ENCODE measurements around the gene IFIT3. TPM values are rescaled to one million over a fixed set of nuclear protein-coding genes. Genes with fewer than 3 reads are reported as not detected.

IFIT3 gene
- total RNA-seq, 1 experiment from 2014 or later, result 1.5 TPM

DNA sequence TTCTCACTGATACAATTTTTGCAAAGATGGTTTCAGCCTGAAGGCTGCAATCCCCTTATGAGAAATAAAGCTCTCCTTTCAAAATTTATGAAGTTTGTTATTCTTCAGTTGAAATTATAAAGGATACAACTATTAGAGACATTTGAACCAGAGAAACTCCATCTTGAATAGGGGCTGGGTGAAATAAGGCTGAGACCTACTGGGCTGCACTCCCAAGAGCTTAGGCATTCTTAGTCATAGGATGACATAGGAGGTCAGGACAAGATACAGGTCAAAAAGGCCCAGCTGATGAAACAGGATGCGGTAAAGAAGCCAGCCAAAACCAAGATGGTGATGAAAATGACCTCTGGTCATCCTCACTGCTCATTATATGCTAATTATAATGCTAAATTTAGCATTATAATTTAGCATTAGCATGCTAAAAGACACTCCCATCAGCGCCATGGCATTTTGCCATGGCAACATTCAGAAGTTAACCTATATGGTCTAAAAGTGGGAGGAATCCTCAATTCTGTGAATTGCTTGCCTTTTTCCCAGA is 27.7 kb downstream of the IFIT3 start:
- DNase-seq, result no peak
- ChIA-PET POLR2A (no interaction called here), CTCF (interaction anchor here (1.0 kb wide), 1 partner anchor 38 kb away, joined by 3 read pairs; no protein-coding TSS in a partner anchor)
- Mint-ChIP-seq H3K27me3 (ENCODE audit: insufficient read depth, unreplicated experiment) (no peaks in the 10 kb centered on the region), H3K9me3 (ENCODE audit: unreplicated experiment) (peaks cover 9% of the 10 kb centered on the region), H3K36me3 (ENCODE audit: insufficient read depth, unreplicated experiment) (peaks cover 18% of the 10 kb centered on the region), H3K4me1 (ENCODE audit: low read depth, unreplicated experiment) (peaks cover 18% of the 10 kb centered on the region), H3K4me3 (ENCODE audit: unreplicated experiment) (no peak overlapping the region), H3K27ac (ENCODE audit: unreplicated experiment) (no peak overlapping the region)
- no TSS peak for BruUV-seq (replicated peaks)
- TF ChIP-seq, protein P1, sequence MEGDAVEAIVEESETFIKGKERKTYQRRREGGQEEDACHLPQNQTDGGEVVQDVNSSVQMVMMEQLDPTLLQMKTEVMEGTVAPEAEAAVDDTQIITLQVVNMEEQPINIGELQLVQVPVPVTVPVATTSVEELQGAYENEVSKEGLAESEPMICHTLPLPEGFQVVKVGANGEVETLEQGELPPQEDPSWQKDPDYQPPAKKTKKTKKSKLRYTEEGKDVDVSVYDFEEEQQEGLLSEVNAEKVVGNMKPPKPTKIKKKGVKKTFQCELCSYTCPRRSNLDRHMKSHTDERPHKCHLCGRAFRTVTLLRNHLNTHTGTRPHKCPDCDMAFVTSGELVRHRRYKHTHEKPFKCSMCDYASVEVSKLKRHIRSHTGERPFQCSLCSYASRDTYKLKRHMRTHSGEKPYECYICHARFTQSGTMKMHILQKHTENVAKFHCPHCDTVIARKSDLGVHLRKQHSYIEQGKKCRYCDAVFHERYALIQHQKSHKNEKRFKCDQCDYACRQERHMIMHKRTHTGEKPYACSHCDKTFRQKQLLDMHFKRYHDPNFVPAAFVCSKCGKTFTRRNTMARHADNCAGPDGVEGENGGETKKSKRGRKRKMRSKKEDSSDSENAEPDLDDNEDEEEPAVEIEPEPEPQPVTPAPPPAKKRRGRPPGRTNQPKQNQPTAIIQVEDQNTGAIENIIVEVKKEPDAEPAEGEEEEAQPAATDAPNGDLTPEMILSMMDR (IDR thresholded peaks at IDR 0.05; ENCODE audit: insufficient read depth in 1 of 2, low read depth in 1 of 2, low read length in 1 of 2, severe bottlenecking in 1 of 2, unreplicated experiment in 1 of 2), result no peak
- H3K4me1 ChIP-seq, result peaks cover 30% of the 10 kb centered on the region
- H3K9me3 ChIP-seq, result no peaks in the 10 kb centered on the region
- H3K4me3 ChIP-seq (ENCODE audit: low read depth, low read length), result no peak overlapping the region
- no peaks in the 10 kb centered on the region; the same call in 1 of the 2 replicates for H3K36me3 ChIP-seq (ENCODE audit: control insufficient read depth, insufficient read depth, low read length)
- intact Hi-C loops (cut with micrococcal nuclease; ENCODE audit: unreplicated experiment), result no loop called here
- H3K27me3 ChIP-seq (replicated peaks; ENCODE audit: control insufficient read depth, insufficient read depth, low read length), result no peaks in the 10 kb centered on the region

DNA sequence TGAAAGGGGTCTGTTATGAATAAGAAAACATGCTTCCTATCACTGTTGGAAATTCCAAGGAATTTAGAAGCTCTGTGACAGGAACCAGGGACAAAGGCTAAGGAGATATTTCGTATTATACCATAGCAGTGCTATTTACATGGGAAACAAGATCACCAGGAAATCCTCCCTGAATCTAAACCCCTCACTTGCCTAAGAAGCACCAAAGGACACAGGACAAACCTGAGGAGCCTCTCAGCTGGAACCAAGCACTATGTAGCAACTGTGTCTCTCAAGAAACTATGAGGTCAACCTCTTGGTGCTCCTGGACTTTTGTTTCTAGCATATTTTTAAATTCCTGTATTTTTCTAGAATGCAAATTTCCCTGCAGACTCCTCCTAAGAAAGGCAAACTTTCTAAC is 29.3 kb downstream of the IFIT3 start:
- H3K27me3 Mint-ChIP-seq (ENCODE audit: insufficient read depth, unreplicated experiment), result no peaks in the 10 kb centered on the region
- POLR2A ChIA-PET, result no interaction called here
- intact Hi-C loops (cut with micrococcal nuclease; ENCODE audit: unreplicated experiment), result no loop called here

DNA sequence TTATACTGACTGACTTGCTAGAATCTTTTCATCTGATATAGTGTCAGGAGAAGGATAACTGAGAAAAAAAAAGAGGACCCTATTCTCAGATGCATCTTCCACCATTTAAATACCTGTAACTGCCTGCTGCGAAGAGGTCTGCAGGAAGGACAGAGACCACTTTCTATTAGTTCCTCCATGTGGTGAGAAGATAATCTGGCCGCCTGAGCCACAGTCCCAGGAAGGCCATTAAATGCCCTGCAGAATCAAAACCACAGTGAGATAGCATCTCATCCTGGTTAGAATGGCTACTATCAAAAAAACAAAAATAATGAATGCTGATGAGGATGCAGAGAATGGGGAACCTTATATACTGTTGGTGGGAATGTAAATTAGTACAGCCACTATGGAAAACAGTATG is 30.2 kb downstream of the IFIT3 start:
- POLR2A ChIA-PET, result no interaction called here
- no peaks in the 10 kb centered on the region for H3K9me3 ChIP-seq
- no peak overlapping the region for H3K27ac Mint-ChIP-seq (ENCODE audit: unreplicated experiment)
- peaks cover 10% of the 10 kb centered on the region for H3K4me1 ChIP-seq
- H3K36me3 Mint-ChIP-seq (ENCODE audit: insufficient read depth, unreplicated experiment), result peaks cover 6% of the 10 kb centered on the region
- H3K27me3 Mint-ChIP-seq (ENCODE audit: insufficient read depth, unreplicated experiment), result no peaks in the 10 kb centered on the region
- TF ChIP-seq, protein P1 (IDR thresholded peaks at IDR 0.05; ENCODE audit: insufficient read depth in 1 of 2, low read depth in 1 of 2, low read length in 1 of 2, severe bottlenecking in 1 of 2, unreplicated experiment in 1 of 2), result no peak
- H3K9me3 Mint-ChIP-seq (ENCODE audit: unreplicated experiment), result peaks cover 9% of the 10 kb centered on the region
- intact Hi-C loops (cut with micrococcal nuclease; ENCODE audit: unreplicated experiment), result no loop called here
- no peaks in the 10 kb centered on the region; the same call in 1 of the 2 replicates for H3K36me3 ChIP-seq (ENCODE audit: control insufficient read depth, insufficient read depth, low read length)
- H3K27me3 ChIP-seq (replicated peaks; ENCODE audit: control insufficient read depth, insufficient read depth, low read length), result no peaks in the 10 kb centered on the region
- DNase-seq, result no peak
- no peak overlapping the region for H3K4me3 Mint-ChIP-seq (ENCODE audit: unreplicated experiment)
- no TSS peak for BruUV-seq (replicated peaks)
- CTCF ChIA-PET, result no interaction called here
- peaks cover 11% of the 10 kb centered on the region for H3K4me1 Mint-ChIP-seq (ENCODE audit: low read depth, unreplicated experiment)
- H3K4me3 ChIP-seq (ENCODE audit: low read depth, low read length), result no peak overlapping the region

More for the DNA sequence above, 29.3 kb downstream of the IFIT3 start:
- H3K9me3 ChIP-seq, result no peaks in the 10 kb centered on the region
- no peaks in the 10 kb centered on the region for H3K27me3 ChIP-seq (replicated peaks; ENCODE audit: control insufficient read depth, insufficient read depth, low read length)
- Mint-ChIP-seq H3K27ac (ENCODE audit: unreplicated experiment) (no peak overlapping the region), H3K4me3 (ENCODE audit: unreplicated experiment) (no peak overlapping the region), H3K36me3 (ENCODE audit: insufficient read depth, unreplicated experiment) (peaks cover 12% of the 10 kb centered on the region), H3K9me3 (ENCODE audit: unreplicated experiment) (peaks cover 9% of the 10 kb centered on the region), H3K4me1 (ENCODE audit: low read depth, unreplicated experiment) (peaks cover 6% of the 10 kb centered on the region)
- TF ChIP-seq, protein P1 (IDR thresholded peaks at IDR 0.05; ENCODE audit: insufficient read depth in 1 of 2, low read depth in 1 of 2, low read length in 1 of 2, severe bottlenecking in 1 of 2, unreplicated experiment in 1 of 2), result no peak
- DNase-seq, result no peak
- H3K4me1 ChIP-seq, result peaks cover 17% of the 10 kb centered on the region
- no TSS peak for BruUV-seq (replicated peaks)
- CTCF ChIA-PET, result no interaction called here
- no peak overlapping the region for H3K4me3 ChIP-seq (ENCODE audit: low read depth, low read length)
- no peaks in the 10 kb centered on the region; the same call in 1 of the 2 replicates for H3K36me3 ChIP-seq (ENCODE audit: control insufficient read depth, insufficient read depth, low read length)
